Activated effector memory CD4-positive, alpha-beta T cell treated with Interleukin-2 at 50 U/mL for 16 hours (primary cell): ENCODE results near the gene DPY19L2.
"Not testable (repeated sequence)": the region's sequence is repeated elsewhere in the genome, so short reads cannot be mapped to it uniquely, and the experiment has no call there.

Source experiments
- DNase-seq: peaks from one replicate; pipeline ENCODE4 v3.0.0-alpha.2; 2020

Gene DPY19L2

DNA sequence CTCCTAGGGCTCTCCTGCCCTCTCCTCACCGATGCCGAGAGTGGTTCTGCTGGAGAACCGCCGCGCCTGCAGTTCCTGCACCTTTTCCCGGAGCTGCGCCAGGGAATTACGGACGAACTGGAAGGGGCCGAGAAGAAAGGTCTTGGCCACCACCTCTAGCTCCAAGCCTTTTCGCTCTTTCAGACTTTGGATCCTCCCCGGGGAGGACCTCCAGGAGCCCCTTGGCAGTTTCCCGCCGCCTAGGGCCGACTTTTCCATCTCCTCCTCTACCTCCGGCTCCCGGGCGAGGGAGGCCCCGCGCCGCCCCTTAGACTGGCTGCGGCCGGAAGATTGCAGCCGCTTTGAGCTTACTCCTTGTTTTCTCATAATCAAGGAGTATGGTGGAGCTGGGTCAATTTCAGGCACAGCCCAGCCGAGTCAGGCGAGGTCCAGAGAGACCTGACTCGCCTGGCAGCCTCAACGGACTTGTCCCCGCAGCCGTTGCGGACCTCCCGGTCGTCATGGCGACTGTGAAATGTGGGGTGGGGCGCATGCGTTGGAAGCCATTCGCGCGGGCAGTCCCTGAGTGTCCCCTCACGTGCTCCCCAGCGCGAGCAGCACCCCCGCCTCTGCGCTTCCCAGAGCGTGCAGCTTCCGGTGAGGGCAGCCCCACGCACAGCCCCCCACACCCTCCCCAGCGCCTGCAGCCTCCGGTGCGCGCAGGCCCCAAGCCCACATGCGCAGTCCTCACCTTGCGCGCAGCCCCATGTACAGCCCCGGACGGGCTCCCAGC, at the start of gene DPY19L2:
TSS of gene DPY19L2 (minus strand) at position 466 of the 772 bp plus-strand sequence. CDS start at position 366, 100 bp downstream.
- no peak for DNase-seq

DNA sequence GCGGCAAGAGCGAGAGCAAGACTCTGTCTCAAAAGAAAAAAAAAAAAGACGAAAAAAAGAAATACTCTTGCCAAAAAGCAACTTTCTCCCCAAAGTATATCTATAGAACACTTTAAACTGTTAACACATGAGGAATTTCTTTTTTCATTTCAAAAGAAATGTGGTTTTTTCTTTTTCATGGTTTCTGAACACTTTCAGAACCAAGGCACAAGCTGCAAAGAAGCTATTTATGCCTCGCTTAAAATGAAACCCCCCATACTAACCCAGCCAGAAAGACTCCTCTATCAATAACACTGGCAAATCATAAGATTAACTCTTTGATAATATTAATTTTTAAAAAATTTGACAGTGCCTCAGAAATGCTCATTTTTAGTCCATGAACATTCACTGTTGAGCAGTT, 48.6 kb upstream of the DPY19L2 start:
- DNase-seq, result not testable (repeated sequence)

DNA sequence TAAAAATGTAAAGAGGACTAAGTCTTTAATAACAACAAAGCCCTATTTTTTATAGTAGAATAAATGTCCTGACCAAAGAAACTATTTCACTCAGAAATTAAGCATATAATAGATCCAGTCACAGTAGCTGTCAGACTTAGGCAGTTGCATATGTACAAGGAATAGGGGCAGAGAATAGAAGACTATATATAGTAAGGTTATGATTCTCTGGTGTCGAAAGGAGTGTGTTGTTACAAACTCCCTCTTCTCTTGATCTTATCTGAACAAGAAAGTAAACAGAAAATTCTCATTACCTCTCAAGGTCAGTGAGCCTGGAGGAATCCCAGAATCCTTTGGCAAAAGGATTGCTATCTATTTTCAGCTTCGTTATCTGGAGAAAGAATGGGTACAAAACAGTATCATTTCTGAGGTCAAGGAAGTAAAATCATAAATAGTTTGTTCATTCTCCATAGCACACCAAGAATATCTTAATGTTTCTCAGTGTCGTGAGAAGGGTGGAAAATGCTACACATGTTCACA, 46.9 kb upstream of the DPY19L2 start:
- not testable (repeated sequence) for DNase-seq

DNA sequence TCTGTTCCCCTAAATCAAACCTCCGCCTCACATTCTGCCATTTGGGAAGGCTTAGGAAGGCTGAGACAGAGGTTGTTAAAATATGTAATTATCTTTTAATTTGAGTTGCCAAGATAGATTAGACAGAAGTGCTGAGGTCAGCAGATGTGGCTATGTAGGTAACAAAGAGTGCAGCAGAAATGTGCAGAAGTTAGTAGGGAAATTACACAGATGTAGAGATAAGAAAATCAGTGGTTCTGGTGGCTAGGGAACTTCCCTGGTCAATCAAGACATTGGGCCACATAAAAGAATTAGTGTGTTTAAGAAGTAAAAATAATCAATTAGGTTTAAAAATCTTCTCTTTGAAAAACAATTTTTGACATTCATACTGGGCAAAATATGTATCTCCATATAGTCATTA, 46.1 kb upstream of the DPY19L2 start:
- not testable (repeated sequence) for DNase-seq

DNA sequence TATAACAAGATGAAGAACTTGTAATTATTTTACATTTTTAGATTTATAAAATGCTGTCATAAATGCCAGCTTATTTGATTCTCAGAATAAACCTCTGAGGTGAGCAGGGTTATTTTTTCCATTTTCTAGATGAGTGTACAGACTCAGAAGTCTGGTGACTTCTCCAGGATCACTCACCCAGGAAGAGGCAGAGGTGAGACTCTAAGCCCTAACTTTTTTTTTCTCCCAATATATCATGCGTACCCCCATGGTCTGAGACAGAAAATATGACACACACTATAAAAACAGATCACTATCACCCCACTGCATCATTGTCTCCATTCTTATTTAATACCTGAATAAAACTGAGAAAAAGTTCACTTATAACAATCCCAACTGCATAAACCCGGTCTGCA, 45.4 kb upstream of the DPY19L2 start:
- DNase-seq, result not testable (repeated sequence)

DNA sequence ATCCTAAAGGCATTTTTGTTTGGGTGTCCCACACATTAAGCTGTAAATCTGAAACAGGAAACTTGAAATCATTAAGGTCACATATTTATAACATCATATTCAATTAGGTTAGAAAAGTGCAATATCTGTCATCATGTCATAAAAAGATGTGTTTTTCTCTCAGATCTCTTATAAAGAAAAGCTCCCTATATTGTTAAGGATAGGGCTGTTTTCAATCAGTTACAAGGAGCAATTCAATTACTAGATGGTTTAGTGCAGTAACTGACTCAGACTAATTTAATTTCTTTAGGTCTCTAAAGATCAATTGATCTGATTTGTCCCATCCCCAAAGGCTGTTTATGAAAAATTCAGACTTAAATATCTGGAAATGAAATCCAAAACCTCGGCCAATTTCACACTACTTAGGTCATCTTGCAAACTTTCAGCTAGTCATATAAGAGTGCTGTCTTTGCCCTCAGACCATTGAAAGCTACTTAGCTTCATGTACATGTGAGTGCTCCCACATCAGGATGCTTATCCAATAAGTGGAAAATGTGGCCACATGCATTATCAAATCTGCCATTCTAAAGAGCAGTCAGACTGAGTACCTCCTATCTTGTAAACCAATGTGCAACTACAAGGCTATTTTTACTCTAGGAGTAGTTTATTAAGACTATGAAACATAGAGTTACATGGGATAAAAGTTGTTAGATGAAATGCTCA, 44.8 kb upstream of the DPY19L2 start:
- not testable (repeated sequence) for DNase-seq

DNA sequence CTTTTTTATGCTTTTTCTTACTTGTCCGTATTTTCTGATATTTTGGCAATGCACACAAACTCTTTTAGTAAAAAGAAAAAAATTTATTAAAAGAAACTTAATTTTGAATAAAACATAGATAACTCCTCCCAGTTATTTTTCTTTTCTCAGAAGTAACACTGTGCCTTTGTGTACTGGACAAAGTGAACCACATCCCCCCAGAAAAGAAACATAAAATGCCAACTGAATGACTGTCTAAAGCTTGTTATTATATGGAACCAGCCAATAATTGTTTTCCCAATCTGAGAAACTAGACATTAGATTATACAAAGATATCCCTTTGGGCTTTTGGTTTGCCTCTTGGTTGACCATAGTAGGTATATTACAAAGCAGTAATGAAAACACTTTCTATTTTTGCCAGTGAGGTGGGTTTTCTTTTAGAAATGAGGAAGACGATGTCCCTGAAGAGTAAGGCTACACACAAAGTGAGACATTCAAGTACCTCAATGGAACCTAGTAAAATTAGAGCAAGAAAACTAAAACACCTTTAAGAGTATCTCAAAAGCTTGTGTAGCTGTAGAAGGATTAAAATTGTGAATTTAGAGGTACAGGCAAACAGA, 44.2 kb upstream of the DPY19L2 start:
- not testable (repeated sequence) for DNase-seq

DNA sequence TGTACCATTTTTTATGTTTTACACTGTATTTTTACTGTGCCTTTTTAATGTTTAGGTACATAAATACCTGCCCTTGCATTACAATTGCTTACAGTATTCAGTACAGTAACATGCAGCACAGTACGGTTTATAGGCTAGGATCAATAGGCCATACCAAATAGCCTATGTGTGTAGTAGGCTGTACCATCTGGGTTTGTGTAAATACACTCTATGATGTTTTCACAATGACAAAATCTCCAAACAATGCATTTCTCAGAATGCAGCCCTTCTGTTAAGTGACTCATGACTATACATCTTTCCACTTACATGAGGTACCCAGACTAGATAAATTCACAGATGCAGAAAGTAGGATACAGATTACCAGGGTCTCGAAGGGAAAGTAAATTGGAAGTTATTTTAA, 43.0 kb upstream of the DPY19L2 start:
- not testable (repeated sequence) for DNase-seq

DNA sequence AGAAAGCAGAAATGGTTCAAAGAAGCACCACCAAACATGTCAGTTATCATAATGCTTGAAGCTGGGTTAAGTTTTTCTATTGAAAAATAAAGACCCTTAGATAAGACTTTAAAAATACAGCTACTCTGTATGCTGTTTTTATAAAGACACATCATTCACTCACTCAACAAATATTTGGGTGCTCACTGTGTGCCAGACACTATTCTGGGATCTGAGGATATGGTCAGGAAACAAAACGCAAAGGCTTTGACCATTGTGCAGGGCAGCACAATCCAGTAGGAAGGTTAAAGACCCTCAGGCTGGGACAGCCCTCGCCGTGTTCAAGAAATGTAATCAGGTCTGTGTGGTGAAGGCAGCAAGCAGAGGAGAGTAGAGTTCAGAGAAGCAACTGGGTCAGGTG, 38.0 kb upstream of the DPY19L2 start:
- DNase-seq, result no peak

DNA sequence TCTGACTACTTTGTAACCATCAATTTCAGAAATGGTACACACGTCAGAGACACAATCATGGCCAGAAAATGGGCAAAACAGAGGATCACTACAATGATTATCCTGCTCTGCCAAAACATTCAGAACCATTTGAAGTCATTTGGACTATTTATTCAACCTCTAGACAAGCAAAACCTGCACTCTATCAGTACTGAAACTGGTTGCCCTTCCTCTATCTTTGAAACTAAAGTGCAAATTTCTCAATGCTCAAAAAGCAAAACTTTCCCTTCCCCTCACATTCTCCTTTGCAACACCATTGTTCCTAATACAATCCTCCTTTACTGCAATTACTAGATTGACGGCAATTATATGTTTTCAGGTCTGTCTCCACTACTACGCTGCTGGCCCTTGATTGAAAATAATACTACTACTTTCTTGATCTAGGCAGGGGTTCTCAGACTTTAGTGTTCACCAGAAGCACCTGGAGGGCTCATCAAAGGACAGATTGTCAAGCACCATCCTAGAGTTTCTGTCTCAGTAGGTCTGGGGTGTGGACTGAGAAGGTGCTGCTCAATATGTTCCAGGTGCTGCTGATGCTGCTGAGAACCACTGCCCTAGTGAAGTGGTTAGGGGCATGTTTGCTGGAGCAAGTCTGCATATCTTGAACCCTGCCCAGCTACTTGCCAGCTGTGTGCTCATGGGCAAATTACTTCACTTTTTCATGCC, 31.5 kb upstream of the DPY19L2 start:
- not testable (repeated sequence) for DNase-seq

DNA sequence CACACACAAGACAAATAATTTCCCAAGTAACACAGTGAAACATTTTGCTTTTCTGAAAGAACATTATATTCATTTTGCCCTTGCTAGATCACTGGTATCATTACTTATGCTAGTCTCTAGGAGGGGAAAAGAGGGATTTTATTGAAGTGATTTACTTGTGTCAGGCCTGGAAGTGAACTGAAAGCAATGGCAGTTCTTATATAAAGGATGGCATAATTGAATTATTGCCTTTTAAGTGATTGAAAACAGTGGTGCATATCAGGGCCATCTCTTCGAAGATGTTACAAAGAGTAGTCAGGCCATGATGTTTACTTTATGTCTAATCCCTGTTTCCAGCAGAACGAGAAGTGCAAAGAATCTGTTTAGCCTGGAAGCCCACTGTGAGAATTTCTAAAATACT, 30.7 kb upstream of the DPY19L2 start:
- not testable (repeated sequence) for DNase-seq

DNA sequence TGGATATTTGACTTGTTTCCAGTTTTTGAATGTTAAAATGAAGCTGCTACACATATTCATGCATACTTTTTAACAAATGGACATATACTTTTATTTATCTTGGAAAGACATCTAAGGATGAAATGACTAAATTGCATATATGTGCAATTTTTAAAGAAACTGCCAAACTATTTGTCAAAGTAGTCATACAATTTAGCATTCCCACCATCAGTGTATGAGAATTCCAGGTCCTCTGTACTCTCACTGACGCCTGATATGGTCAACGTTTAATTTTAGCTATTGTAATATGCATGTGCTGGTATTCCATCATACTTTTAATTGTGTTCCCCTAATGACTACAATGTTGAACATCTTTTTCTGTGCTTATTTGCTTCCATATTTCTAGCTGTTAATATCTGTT, 22.5 kb upstream of the DPY19L2 start:
- DNase-seq, result not testable (repeated sequence)

DNA sequence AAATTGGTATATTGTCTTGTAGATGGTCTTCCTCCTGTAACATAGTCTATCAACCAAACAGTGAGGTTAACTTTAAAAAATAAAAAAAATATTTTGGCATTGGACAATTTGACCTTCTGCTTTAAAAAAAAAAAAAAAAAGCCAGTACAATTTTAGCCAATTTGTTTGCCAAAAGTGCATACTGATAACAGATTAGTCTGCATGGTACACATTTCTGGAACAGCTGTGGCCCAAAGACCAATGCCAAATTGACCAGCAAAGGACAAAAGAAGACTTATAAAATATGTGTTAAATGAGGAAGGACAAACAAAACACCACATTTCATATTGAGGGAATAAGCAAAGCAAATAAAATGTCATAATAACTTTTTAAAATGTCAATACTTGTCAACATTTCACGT, 20.8 kb upstream of the DPY19L2 start:
- DNase-seq, result not testable (repeated sequence)

DNA sequence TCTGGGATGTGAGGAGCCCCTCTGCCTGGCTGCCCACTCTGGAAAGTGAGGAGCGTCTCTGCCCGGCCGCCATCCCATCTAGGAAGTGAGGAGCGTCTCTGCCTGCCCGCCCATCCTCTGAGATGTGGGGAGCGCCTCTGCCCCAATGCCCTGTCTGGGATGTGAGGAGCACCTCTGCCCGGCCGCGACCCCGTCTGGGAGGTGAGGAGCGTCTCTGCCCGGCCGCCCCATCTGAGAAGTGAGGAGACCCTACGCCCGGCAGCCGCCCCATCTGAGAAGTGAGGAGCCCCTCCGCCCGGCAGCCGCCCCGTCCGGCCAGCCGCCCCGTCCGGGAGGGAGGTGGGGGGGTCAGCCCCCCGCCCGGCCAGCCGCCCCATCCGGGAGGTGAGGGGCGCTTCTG, 18.3 kb upstream of the DPY19L2 start:
- not testable (repeated sequence) for DNase-seq

DNA sequence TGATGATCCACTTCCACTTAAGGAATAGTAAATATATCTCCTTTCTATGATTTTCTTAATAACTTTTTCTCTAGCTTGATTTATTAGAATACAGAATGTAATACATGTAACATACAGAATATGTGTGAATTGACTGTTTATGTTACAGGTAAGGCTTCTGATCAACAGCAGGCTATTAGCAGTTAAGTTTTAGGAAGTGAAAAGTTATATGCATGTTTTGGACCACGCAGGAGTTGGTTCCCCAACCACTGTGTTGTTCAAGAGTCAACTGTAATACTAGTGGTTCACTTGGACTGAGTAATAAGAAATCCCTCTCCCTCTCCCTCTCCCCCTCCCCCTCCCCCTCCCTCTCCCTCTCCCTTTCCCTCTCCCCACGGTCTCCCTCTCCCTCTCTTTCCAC, 17.5 kb upstream of the DPY19L2 start:
- DNase-seq, result not testable (repeated sequence)

DNA sequence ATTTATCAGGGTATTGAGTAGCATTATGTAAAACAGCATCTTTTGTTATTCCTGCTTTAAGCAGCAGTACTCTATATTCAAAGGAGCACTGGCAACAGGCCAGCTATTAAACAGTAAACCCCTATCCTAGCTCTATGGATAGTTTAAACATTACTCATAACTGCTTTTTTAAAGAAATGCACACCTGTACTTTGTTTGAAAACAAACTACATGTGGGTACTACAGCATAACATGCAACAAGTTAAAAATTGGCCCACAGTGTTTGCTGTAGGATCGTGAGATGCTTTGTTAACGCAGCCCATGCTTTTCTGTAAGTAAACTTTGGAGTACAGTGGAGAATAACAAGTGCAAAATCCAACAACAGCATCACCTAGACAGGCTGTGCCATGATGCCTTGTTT, 14.3 kb upstream of the DPY19L2 start:
- DNase-seq, result not testable (repeated sequence)

DNA sequence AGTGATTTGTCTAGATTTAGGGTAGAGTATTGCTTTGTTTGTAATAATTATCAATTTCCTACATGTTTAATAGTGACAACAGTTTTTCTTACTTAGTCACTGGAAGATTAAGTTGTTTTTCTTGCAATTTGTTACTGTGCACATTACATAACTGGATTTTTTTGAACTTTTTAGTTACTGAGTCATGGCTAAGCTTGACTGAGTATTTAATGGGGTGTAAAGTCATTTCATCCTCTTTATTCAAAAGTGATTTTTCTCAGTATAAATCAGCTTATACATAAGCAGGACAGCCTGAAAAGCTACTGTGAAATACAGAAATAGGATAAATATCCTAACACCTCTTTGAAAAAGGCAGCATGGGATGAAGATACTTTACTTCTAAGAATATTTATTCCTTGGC, 12.5 kb upstream of the DPY19L2 start:
- DNase-seq, result not testable (repeated sequence)

DNA sequence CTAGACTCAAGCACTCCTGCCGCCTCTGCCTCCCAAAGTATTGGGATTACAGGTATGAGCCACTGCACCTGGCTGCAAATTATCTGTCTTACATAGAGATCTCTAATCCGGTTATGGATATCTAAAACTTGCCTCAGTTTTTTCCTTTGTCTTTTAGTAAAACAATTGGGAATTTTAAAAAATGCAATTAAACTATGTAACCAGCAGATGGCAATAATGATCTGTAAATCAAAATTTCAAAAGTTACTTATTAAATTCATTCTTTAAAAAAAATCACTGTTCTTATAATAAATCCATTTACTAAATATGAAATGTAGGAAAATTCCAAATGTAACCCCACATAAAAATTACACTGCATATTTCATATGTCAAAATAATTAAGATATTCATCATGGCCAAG, 4.3 kb upstream of the DPY19L2 start:
- DNase-seq, result not testable (repeated sequence)

DNA sequence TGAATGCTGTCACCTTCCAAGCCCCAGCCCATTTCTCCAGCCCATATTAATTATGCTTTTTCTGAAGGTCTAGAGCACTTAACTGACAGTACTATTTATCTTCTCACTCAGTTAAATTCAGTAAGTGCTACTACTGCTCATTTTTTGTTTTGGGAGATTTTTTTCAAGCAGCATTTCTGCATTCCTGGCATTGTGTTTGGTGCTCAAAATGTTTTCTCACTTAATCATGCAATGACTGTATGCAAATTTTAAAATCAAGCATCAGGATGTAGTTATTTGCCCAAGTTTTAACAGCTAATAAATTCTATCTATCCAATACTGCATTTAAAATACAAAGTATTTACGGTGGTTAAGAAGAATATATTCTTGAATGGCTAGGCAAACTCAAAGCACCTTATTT, 1.6 kb upstream of the DPY19L2 start:
- not testable (repeated sequence) for DNase-seq

DNA sequence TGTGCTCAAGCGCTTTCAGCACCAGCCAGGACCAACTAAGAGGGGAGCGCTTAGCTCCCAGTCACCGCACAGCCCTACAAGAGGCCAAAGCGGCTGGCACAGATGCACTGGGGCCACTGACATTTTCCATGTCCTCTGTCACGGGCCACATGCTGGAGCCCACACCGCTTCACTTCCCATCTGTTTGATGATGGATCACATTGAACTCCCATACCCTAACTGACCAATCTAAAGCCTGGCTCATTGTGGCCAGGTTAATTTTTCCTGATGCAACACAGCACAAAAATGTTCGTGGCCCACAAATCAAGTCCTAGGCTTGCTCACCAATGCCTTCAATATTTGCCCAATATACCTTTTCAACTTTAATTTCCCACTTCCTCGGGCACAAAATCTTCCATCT, 1.1 kb upstream of the DPY19L2 start:
- not testable (repeated sequence) for DNase-seq

DNA sequence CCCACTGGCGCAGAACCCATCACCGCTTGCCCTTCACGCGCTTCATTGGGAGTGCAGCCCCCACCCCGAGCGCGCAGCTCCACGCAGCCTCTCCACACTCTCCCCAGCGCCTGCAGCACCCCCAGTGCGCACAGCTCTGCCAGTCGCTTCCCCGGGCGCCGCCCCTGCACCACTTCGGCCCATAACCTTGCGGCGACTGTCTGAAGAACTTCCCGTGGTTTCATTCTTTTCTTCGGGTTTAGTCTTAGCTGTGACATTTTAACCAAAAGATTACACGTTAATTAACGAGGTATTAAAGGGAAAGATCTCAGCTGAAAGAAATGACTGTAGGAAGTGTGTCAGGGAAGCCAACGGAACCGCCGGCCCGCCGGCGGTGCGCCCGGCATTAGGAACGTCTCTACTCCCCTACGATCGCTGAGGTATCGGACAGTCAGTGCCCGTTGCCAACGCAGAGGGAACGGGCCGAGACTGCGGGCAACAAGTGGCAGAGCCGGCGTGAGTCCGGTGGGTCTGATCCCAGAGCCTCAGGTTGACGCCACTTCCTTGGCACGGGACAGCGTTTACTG, 590 bp upstream of the DPY19L2 start:
- not testable (repeated sequence) for DNase-seq

DNA sequence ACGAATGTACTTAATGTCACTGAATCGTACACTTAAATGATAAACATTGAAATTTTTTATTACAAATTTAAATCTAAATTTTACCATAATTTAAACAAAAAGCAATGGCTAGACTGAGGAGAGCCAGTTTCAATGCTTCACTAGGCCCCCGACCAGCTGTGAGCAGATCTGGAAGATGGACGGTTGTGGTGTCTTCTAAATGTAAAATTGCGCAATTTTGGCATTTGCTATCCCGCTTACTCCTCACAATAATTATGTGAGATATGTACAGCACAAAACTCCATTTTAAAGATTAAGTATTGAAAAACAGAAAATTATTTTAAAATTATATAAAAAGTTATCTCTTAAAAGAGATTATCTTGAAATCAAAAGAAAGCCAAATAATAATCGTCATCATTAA, 5.3 kb downstream of the DPY19L2 start:
- not testable (repeated sequence) for DNase-seq

DNA sequence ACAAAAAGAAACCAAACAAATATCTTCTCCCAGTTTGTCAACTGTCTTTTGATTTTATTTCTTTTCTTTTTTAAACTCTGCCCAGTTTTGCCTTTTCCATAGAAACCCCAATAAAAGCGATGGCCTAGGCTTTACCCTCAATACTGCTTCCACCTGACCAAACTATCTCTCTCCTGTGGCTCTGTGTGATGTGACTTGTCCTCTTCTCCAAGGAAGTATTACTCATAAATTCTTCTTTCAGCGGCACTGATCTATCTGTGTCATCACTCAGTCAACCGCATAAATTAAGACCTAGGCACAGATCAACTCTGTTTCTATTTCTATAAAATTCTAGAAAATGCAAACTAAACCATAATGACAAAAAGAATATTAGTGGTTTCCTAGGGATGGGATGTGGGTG, 9.8 kb downstream of the DPY19L2 start:
- not testable (repeated sequence) for DNase-seq
